HCT116 (cell line): ENCODE data around the gene CLIC6. TPM values are rescaled to one million over a fixed set of nuclear protein-coding genes. Genes with fewer than 3 reads are reported as not detected.

Source experiments
- ATAC-seq: fragments of 200-7000 bp; cut with Tn5 transposase; 2 replicates; pipeline ENCODE4 v1.9.1; 2020; ENCODE audit warnings: mild to moderate bottlenecking, moderate library complexity
- BruUV-seq: library from RNA; stranded (reverse); fragments of 400-500 nt; replicated peaks from 2 replicates; lab custom pipeline; 2021; lab: Mats Ljungman, UMichigan
- CTCF ChIA-PET: fragments of 300-600 bp; sonication (Branson Sonifier 250); formaldehyde crosslinking; loops from one replicate; lab custom pipeline; 2021; ENCODE audit warnings: antibody characterized with exemption; lab: Charles Lee
- POLR2A ChIA-PET: fragments of 300-600, 350-600 bp; sonication (Branson Sonifier 250); formaldehyde crosslinking; loops from one replicate; lab custom pipeline; 2021; ENCODE audit warnings: antibody characterized with exemption; lab: Charles Lee
- RAD21 ChIA-PET, 2 experiments: fragments of 300-600 bp; sonication (Branson Sonifier 250); formaldehyde crosslinking; loops; one replicate each; lab custom pipeline; 2023; ENCODE audit warnings: low total read pairs in 2 of 2; ENCODE audit not compliant: uncharacterized antibody in 2 of 2, unreplicated experiment in 2 of 2, low non-redundant PET in 1 of 2; lab: Charles Lee
- DNase-seq: peaks from one replicate; pipeline ENCODE4 v3.0.0-alpha.2; 2010; ENCODE audit warnings: low read depth, low spot score
- H2AFZ ChIP-seq: fragments of 200-600 bp; shearing (Covaris generic), sonication (generic); 2 replicates; pipeline ENCODE4 v1.6.1; 2017; ENCODE audit warnings: low read depth, mixed run types, mixed read lengths, antibody characterized with exemption, low read length; ENCODE audit not compliant: poor library complexity, severe bottlenecking
- H3K27ac ChIP-seq: 2 replicates; pipeline ENCODE4 v1.5.1; 2012; ENCODE audit warnings: low read depth, low read length
- H3K27me3 ChIP-seq: fragments of 200-600 bp; sonication (generic); 2 replicates; pipeline ENCODE4 v1.6.1; 2016; ENCODE audit warnings: mixed run types, low read length, mixed read lengths; ENCODE audit not compliant: insufficient read depth
- H3K36me3 ChIP-seq, 2 experiments: fragments of 200-500 bp in 1 of 2; fragments of 200-600 bp in 1 of 2; sonication (Bioruptor generic) in 1 of 2; sonication (generic) in 1 of 2; 2 replicates each; pipeline versions ENCODE4 v1.5.1 to v1.6.1; 2014 to 2016; ENCODE audit warnings: low read length in 2 of 2, inconsistent platforms in 1 of 2, mixed read lengths in 1 of 2, mixed run types in 1 of 2; ENCODE audit not compliant: insufficient read depth in 2 of 2, control insufficient read depth in 1 of 2
- H3K4me1 ChIP-seq, 2 experiments: fragments of 200-600 bp in 1 of 2; sonication (generic) in 1 of 2; 2 replicates each; pipeline versions ENCODE4 v1.5.1 to v1.6.1; 2012 to 2017; ENCODE audit warnings: low read length in 2 of 2, inconsistent platforms in 1 of 2, mild to moderate bottlenecking in 1 of 2, mixed read lengths in 1 of 2, mixed run types in 1 of 2, moderate library complexity in 1 of 2; ENCODE audit not compliant: insufficient read depth in 2 of 2, control insufficient read depth in 1 of 2
- H3K4me2 ChIP-seq: fragments of 200-600 bp; sonication (generic); 2 replicates; pipeline ENCODE4 v1.6.1; 2017; ENCODE audit warnings: mixed run types, low read length, mixed read lengths
- H3K4me3 ChIP-seq, 2 experiments: fragments of 200-600 bp in 1 of 2; sonication (generic) in 1 of 2; replicated peaks in 1 of 2; 2 replicates each; pipeline ENCODE4 v1.5.1; 2011 to 2016; ENCODE audit warnings: low read length in 2 of 2, control low read depth in 1 of 2, low read depth in 1 of 2, mild to moderate bottlenecking in 1 of 2, mixed read lengths in 1 of 2, mixed run types in 1 of 2
- H3K79me2 ChIP-seq: fragments of 200-600 bp; sonication (generic); 2 replicates; pipeline ENCODE4 v1.6.1; 2017; ENCODE audit warnings: mild to moderate bottlenecking, mixed run types, low read length, moderate library complexity, mixed read lengths; ENCODE audit not compliant: insufficient read depth
- H3K9ac ChIP-seq: fragments of 200-600 bp; sonication (generic); 2 replicates; pipeline ENCODE4 v1.6.1; 2016; ENCODE audit warnings: low read length, mixed read lengths
- H3K9me2 ChIP-seq: fragments of 200-600 bp; sonication (generic), shearing (Covaris generic); 2 replicates; pipeline ENCODE4 v1.6.1; 2017; ENCODE audit warnings: mixed run types, mild to moderate bottlenecking, moderate library complexity; ENCODE audit not compliant: insufficient read depth
- H3K9me3 ChIP-seq, 2 experiments: fragments of 200-500 bp in 1 of 2; fragments of 200-600 bp in 1 of 2; sonication (Bioruptor generic) in 1 of 2; sonication (generic) in 1 of 2; 2 replicates each; pipeline ENCODE4 v1.6.1; 2014 to 2017; ENCODE audit warnings: low read length in 2 of 2, mixed read lengths in 2 of 2, inconsistent platforms in 1 of 2, low read depth in 1 of 2, mild to moderate bottlenecking in 1 of 2, mixed run types in 1 of 2, moderate library complexity in 1 of 2; ENCODE audit not compliant: control insufficient read depth in 1 of 2, insufficient read depth in 1 of 2
- H4K20me1 ChIP-seq: fragments of 200-600 bp; sonication (generic), shearing (Covaris generic); 2 replicates; pipeline ENCODE4 v1.6.1; 2017; ENCODE audit warnings: mixed run types, mild to moderate bottlenecking, moderate library complexity; ENCODE audit not compliant: insufficient read depth
- EZH2phosphoT487 ChIP-seq: fragments of 200-600 bp; IDR thresholded peaks from 2 replicates; pipeline ENCODE4 v1.6.1; 2018; ENCODE audit warnings: antibody characterized with exemption, borderline replicate concordance
- JUND ChIP-seq: IDR thresholded peaks from 2 replicates; pipeline ENCODE4 v1.6.1; 2012
- POLR2A ChIP-seq: IDR thresholded peaks from 2 replicates; pipeline ENCODE4 v1.7.0; 2011; ENCODE audit warnings: borderline replicate concordance; ENCODE audit not compliant: insufficient read depth, insufficient read length; ENCODE audit errors: extremely low read depth
- POLR2AphosphoS5 ChIP-seq: IDR thresholded peaks from 2 replicates; pipeline ENCODE4 v1.6.1; 2011; ENCODE audit warnings: mild to moderate bottlenecking, low read depth, low read length, moderate library complexity
- intact Hi-C: fragments of 100-400 bp; cut with micrococcal nuclease; formaldehyde crosslinking; loops from 2 replicates; pipeline ENCODE4 v1.10.0; 2022
- total RNA-seq: library from RNA; stranded (reverse); gene quantifications from one replicate; pipeline ENCODE4 v1.2.1, GENCODE V29; 2021; ENCODE audit not compliant: unreplicated experiment
- TF ChIP-seq, protein P1 (sequence below), 3 experiments: fragments of 200-600 bp in 1 of 3; sonication (generic) in 1 of 3; IDR thresholded peaks in 2 of 3; conservative IDR thresholded peaks in 1 of 3; 2 replicates each; pipeline ENCODE4 v1.5.1; 2012 to 2017; ENCODE audit warnings: low read depth in 2 of 3, low read length in 2 of 3, antibody characterized with exemption in 1 of 3, borderline replicate concordance in 1 of 3, control low read depth in 1 of 3, mild to moderate bottlenecking in 1 of 3, mixed read lengths in 1 of 3, mixed run types in 1 of 3, moderate library complexity in 1 of 3; ENCODE audit not compliant: insufficient read depth in 1 of 3
- TF ChIP-seq, protein P2 (sequence below): IDR thresholded peaks from 2 replicates; pipeline ENCODE4 v1.6.1; 2011; ENCODE audit warnings: mild to moderate bottlenecking, low read length, moderate library complexity; ENCODE audit not compliant: insufficient replicate concordance; ENCODE audit errors: extremely low read depth

CLIC6 gene
- total RNA-seq, 1 experiment from 2014 or later = 0.05 TPM

DNA sequence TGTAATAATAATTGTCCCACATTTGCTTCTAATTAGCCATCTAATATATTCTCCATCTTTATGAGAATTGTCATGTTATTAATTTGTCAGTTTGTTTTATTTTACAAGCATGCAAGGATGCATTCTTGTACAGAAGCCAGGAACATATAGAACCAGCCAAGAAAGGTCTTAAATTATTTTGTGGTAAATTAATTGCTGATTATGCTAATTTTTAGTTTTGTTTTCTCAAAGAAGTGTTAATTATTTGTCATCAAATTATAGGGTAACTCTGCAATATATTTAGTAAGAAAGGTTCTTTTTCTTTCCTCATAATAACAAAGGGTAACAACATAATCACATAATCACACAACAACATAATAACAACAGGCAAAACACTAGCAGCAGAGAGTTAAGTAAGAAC lies 5.7 kb downstream of the CLIC6 start (continued):
- TF ChIP-seq, protein P1, sequence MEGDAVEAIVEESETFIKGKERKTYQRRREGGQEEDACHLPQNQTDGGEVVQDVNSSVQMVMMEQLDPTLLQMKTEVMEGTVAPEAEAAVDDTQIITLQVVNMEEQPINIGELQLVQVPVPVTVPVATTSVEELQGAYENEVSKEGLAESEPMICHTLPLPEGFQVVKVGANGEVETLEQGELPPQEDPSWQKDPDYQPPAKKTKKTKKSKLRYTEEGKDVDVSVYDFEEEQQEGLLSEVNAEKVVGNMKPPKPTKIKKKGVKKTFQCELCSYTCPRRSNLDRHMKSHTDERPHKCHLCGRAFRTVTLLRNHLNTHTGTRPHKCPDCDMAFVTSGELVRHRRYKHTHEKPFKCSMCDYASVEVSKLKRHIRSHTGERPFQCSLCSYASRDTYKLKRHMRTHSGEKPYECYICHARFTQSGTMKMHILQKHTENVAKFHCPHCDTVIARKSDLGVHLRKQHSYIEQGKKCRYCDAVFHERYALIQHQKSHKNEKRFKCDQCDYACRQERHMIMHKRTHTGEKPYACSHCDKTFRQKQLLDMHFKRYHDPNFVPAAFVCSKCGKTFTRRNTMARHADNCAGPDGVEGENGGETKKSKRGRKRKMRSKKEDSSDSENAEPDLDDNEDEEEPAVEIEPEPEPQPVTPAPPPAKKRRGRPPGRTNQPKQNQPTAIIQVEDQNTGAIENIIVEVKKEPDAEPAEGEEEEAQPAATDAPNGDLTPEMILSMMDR (IDR thresholded peaks at IDR 0.05 in 2 of 3, conservative IDR thresholded peaks at IDR 0.05 in 1 of 3; ENCODE audit: borderline replicate concordance in 1 of 3, insufficient read depth in 1 of 3, low read depth in 2 of 3, low read length in 2 of 3) = no peak
- TF ChIP-seq, protein P2, sequence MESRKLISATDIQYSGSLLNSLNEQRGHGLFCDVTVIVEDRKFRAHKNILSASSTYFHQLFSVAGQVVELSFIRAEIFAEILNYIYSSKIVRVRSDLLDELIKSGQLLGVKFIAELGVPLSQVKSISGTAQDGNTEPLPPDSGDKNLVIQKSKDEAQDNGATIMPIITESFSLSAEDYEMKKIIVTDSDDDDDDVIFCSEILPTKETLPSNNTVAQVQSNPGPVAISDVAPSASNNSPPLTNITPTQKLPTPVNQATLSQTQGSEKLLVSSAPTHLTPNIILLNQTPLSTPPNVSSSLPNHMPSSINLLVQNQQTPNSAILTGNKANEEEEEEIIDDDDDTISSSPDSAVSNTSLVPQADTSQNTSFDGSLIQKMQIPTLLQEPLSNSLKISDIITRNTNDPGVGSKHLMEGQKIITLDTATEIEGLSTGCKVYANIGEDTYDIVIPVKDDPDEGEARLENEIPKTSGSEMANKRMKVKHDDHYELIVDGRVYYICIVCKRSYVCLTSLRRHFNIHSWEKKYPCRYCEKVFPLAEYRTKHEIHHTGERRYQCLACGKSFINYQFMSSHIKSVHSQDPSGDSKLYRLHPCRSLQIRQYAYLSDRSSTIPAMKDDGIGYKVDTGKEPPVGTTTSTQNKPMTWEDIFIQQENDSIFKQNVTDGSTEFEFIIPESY = no peak
- TF ChIP-seq POLR2AphosphoS5 (no peak), EZH2phosphoT487 (no peak), POLR2A (no peak)
- TF ChIP-seq, all 23 proteins: peak for 0

DNA sequence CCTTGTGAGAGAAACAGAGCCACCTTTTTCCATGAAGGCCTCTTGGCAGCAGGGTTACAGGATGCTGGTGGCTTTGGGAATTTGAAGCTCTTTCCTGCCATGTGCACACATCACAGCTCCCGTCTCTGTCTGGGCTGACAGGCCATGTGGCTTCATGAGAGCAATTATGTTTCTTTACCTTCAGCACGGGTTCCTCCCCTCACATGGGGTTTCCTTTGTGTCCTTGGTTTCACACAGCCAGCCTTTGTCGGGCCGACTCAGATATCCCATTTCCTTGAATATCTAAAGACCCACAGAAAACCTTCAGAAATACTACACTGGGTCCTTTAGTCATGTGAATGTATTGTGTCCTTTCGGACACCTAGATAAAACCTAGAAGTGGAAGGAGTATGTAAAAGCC lies 7.1 kb downstream of the CLIC6 start:
- Histone ChIP-seq H3K36me3 (no peaks in the 10 kb centered on the region), H3K9me3 (peaks cover 0 to 3% of the 10 kb centered on the region in 2 experiments; a peak in 1 of 4 replicates), H3K27me3 (no peaks in the 10 kb centered on the region), H3K79me2 (no peaks in the 10 kb centered on the region), H3K4me1 (no peaks in the 10 kb centered on the region), H2AFZ (no peak overlapping the region), H3K4me2 (no peak overlapping the region), H3K4me3 (no peak overlapping the region), H3K9ac (no peak overlapping the region), H3K9me2 (no peaks in the 10 kb centered on the region), H3K27ac (no peak overlapping the region), H4K20me1 (no peaks in the 10 kb centered on the region)
- POLR2A ChIA-PET = no interaction called here
- DNase-seq = no peak
- RAD21 ChIA-PET = no interaction called here
- no peak for ATAC-seq
- TF ChIP-seq JUND = no peak
- no TSS peak for BruUV-seq
- CTCF ChIA-PET = no interaction called here
- intact Hi-C loops = no loop called here
